ENCODE measurements around the gene TTLL3.
A peak's percentile ranks its signal among the peaks of the same experiment; 100 is the strongest.

The TTLL3 gene

DNA sequence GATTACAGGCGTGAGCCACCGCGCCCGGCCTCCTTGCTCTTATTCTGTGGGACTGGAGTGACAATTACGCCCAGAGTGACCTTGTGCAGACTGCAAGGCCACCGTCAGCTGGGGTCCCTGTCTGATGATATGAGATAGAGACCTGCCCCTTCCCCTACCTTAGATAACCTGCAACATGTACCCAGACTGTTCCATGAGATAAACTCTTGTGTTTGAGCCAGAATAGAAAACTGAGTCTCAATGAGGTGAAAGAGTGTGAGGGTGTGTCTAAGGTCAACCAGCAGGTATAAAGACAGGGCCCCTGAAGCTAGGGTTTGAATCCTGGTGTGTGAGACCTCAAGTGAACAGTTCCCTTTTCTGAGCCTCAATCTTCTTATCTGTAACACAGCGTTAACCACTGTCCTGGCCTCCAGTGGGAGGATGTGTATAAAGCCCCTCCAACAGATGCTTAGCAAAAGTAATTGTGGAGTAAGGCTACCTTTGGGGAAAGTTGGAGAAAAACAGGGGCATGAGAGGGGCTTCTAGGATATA is 23.8 kb upstream of the TTLL3 start:
- no peaks in the 10 kb centered on the region for H3K27me3 Mint-ChIP-seq
- H3K4me1 Mint-ChIP-seq = peaks cover 30% of the 10 kb centered on the region
- H3K9me3 Mint-ChIP-seq = no peaks in the 10 kb centered on the region
- ATAC-seq (ENCODE audit: low read depth) (no peak), DNase-seq (ENCODE audit: low spot score in 2 of 2) (no peak)
- no peak overlapping the region for H3K27ac Mint-ChIP-seq
- H3K4me3 Mint-ChIP-seq = no peak overlapping the region
- H3K36me3 Mint-ChIP-seq = peaks cover 32% of the 10 kb centered on the region

DNA sequence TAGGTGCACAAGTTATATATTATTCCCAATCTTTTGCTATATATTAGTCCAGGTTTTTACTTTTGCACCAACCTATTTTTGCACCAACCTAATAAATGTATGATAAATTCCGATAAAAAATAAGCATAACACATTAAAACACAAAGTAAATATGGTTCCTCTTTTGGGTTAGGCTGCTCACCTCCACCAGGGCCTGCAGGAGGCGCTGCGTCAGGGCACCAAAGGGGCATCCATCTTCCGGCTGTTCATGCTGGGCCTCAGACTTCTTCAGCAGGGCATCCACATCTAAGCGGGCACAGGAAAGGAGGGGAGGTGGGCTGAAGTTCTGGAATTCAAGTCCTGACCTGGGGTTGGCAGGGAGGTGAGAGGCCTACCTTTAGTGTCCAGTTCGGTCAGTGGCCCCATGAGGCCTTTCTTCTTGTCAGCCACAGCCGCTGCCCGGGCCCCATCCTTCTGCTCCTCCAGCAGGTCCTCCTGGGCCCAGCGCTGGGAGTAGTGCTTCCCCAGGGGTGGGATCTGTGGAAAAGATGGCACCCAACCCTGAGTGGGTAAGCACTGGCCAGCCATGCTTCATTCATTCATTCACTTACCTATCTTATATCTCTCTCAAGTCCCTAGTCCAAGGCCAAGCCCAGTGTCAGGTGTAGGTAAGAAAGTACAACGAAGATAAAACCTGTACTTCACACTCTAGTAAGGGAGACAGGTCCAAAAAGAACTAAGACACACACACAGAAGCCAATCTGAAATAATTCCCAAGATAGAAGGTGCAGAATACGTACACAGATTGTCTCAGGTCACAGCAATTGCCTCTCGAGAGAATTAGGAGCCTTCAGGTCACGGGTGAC is 23.0 kb upstream of the TTLL3 start:
- ATAC-seq (ENCODE audit: low read depth) = peak; percentile 39

DNA sequence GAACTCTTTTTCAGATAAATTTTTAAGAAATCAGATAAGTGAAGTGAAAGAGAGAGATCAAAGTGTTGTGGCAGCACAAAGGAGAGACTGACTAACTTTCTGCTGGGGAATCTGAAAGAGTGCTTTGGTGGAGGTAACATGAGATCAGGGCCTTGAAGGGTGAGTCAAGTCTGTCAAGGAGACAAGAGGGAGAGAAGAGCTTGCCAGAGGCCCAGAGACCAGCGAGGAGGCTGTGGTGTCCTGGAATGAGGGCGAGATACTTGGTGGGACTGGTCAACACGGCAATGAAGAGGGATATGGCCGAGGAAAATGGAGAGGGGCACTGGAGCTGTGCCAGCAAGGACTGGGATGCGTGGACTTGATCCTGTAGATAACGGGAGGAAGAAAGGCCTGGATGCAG is 22.3 kb upstream of the TTLL3 start:
- no peak for ATAC-seq (ENCODE audit: low read depth)
- no peaks in the 10 kb centered on the region for H3K9me3 Mint-ChIP-seq

More for the DNA sequence above, 23.0 kb upstream of the TTLL3 start:
- no peak overlapping the region for H3K4me3 Mint-ChIP-seq
- peaks cover 32% of the 10 kb centered on the region for H3K36me3 Mint-ChIP-seq
- H3K9me3 Mint-ChIP-seq = no peaks in the 10 kb centered on the region
- no peaks in the 10 kb centered on the region for H3K27me3 Mint-ChIP-seq
- peaks cover 31% of the 10 kb centered on the region for H3K4me1 Mint-ChIP-seq
- no peak for DNase-seq (ENCODE audit: low spot score in 2 of 2)
- H3K27ac Mint-ChIP-seq = peak overlapping the region; percentile 14

DNA sequence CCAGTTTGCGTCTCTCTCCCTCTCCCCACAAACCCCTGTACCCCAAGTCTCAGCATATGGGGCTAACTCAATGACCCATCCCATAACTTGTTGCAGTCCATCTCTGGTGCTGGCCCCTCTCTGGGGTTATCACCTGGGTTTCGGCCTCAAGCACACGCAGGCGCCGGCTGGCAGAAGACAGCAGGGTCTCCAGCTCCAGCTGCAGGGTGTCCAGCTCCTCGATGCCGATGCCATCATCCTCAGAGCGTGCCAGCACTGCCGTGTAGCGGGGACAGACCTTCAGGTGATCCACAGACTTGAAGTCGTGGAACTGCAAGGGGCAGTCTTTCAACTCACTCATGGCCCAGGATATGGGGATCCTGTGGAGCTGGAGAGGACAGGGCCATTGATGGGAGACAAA is 18.9 kb upstream of the TTLL3 start:
- H3K4me3 Mint-ChIP-seq = peak overlapping the region; percentile 1
- no peak for ATAC-seq (ENCODE audit: low read depth)
- H3K4me1 Mint-ChIP-seq = peaks cover 40% of the 10 kb centered on the region
- H3K9me3 Mint-ChIP-seq = no peaks in the 10 kb centered on the region
- no peaks in the 10 kb centered on the region for H3K27me3 Mint-ChIP-seq
- DNase-seq (ENCODE audit: low spot score in 2 of 2) = no peak
- peaks cover 34% of the 10 kb centered on the region for H3K36me3 Mint-ChIP-seq
- no peak overlapping the region for H3K27ac Mint-ChIP-seq

More for the DNA sequence above, 22.3 kb upstream of the TTLL3 start:
- Mint-ChIP-seq H3K36me3 (peaks cover 32% of the 10 kb centered on the region), H3K4me1 (peaks cover 26% of the 10 kb centered on the region), H3K27me3 (no peaks in the 10 kb centered on the region), H3K27ac (peak overlapping the region; percentile 14), H3K4me3 (no peak overlapping the region)
- no peak for DNase-seq (ENCODE audit: low spot score in 2 of 2)

GRCh38 chr3:9791790-9792404 is 18.2 kb upstream of the TTLL3 start:
- peak overlapping the region; percentile 96 for H3K4me3 Mint-ChIP-seq
- H3K27me3 Mint-ChIP-seq = no peaks in the 10 kb centered on the region
- peaks cover 44% of the 10 kb centered on the region for H3K4me1 Mint-ChIP-seq
- DNase-seq (ENCODE audit: low spot score in 2 of 2) (no peak), ATAC-seq (ENCODE audit: low read depth) (no peak)
- H3K27ac Mint-ChIP-seq = peak overlapping the region; percentile 98
- H3K36me3 Mint-ChIP-seq = peaks cover 33% of the 10 kb centered on the region
- no peaks in the 10 kb centered on the region for H3K9me3 Mint-ChIP-seq

DNA sequence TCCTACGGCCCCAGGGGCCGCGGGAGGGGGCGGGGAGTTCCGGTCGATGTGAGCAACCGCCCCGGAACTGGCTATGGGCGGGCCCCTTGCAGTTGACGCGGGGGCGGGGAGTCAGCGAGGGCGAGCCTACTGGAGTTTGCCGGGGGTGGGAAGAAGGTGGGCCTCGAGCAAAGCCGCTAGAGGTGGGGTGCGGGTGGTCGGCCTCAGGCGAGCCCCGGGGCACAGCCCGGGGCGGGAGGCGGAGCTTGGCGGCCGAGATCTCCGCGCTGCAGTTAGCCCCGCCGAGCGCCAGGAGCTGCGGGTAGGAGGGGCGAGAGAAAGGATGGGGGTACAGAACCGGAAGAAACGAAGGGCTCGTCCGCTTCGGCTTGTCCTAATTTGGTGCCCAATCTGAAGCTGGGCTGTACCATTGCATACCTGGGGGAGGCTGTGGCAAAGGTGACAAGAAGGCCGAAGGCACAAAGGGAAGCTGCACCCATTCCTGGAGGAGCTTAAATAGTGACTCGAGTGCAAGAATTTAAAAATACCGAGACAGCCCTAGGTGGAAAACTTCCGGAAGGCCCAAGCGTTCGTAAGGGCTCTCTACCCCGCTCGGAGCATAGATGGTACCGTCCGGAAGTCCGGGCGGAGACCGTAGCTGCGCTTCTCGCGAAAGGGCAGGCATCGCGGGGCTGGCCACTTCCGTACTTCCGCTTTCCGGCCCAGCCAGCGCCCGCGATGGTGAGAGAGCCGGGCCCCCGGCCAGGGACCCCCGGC is 17.5 kb upstream of the TTLL3 start, which contains the start of the genes ARPC4 and TADA3:
Gene ARPC4 (plus strand): TSS at position 678 of the 756 bp plus-strand sequence. CDS start 40 bp downstream, at position 718.
Gene TADA3 (minus strand): TSS at position 69 of the 756 bp plus-strand sequence. CDS start 1,007 bp downstream, outside the sequence.
- H3K36me3 Mint-ChIP-seq = peaks cover 33% of the 10 kb centered on the region
- peak; percentile 73 for ATAC-seq (ENCODE audit: low read depth)
- H3K4me3 Mint-ChIP-seq = peak within 1 kb of the TSS; percentile 96
- H3K27ac Mint-ChIP-seq = peak within 1 kb of the TSS; percentile 98
- no peaks in the 10 kb centered on the region for H3K27me3 Mint-ChIP-seq
- no peaks in the 10 kb centered on the region for H3K9me3 Mint-ChIP-seq
- H3K4me1 Mint-ChIP-seq = peaks cover 48% of the 10 kb centered on the region
- DNase-seq (ENCODE audit: low spot score in 2 of 2) = peak; percentile 89 to 90

GRCh38 chr3:9793161-9793781 is 16.8 kb upstream of the TTLL3 start:
- H3K4me3 Mint-ChIP-seq = peak overlapping the region; percentile 96
- H3K27me3 Mint-ChIP-seq = no peaks in the 10 kb centered on the region
- H3K9me3 Mint-ChIP-seq = no peaks in the 10 kb centered on the region
- H3K27ac Mint-ChIP-seq = peak overlapping the region; percentile 98
- ATAC-seq (ENCODE audit: low read depth) (no peak), DNase-seq (ENCODE audit: low spot score in 2 of 2) (no peak)
- peaks cover 34% of the 10 kb centered on the region for H3K36me3 Mint-ChIP-seq
- peaks cover 48% of the 10 kb centered on the region for H3K4me1 Mint-ChIP-seq

GRCh38 chr3:9794400-9794799 is 15.7 kb upstream of the TTLL3 start:
- Mint-ChIP-seq H3K36me3 (peaks cover 30% of the 10 kb centered on the region), H3K4me3 (peak overlapping the region; percentile 96), H3K4me1 (peaks cover 45% of the 10 kb centered on the region), H3K27me3 (no peaks in the 10 kb centered on the region), H3K27ac (peak overlapping the region; percentile 98), H3K9me3 (no peaks in the 10 kb centered on the region)
- ATAC-seq (ENCODE audit: low read depth) (no peak), DNase-seq (ENCODE audit: low spot score in 2 of 2) (no peak)

- DNase-seq (ENCODE audit: low spot score in 2 of 2) (peak in 1 of 2 donors; percentile 63), ATAC-seq (ENCODE audit: low read depth) (peak; percentile 61)
- Mint-ChIP-seq H3K4me3 (peak overlapping the region; percentile 54), H3K9me3 (no peaks in the 10 kb centered on the region), H3K27ac (peak overlapping the region; percentile 98), H3K36me3 (peaks cover 25% of the 10 kb centered on the region), H3K4me1 (peaks cover 42% of the 10 kb centered on the region), H3K27me3 (no peaks in the 10 kb centered on the region)
Observed at GRCh38 chr3:9795207-9795606, 14.9 kb upstream of the TTLL3 start.

DNA sequence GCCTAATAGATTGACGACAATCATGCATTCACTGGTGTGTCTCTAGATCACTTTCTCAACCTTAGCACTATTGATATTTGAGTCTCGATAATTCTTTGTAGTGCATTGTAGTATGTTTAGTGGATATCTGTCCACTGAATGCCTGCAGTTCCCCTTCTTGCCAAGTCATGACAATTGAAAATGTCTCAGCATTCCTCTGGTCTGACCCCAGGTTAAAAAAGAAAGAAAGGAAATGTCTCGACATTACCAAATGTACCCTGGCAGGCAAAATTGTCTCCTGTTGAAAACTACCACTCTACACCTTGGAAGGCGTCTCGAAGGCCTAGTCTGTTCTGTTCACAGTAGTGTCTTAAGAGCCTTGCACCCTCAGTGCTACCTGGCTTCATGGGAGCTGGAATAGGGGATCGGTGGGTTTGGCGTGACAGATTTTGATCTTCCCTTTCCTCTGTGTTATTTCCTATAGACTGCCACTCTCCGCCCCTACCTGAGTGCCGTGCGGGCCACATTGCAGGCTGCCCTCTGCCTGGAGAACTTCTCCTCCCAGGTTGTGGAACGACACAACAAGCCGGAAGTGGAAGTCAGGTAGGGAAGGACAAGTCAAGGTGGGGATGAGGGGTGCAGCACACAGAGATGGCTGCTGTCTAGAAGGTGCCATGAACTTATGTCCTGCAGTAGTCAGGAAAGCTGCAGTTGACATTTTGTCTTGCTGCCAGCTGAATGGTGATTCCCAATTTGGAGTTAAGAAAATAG is 12.7 kb upstream of the TTLL3 start:
- Mint-ChIP-seq H3K36me3 (peaks cover 25% of the 10 kb centered on the region), H3K9me3 (no peaks in the 10 kb centered on the region), H3K4me1 (peaks cover 28% of the 10 kb centered on the region), H3K4me3 (no peak overlapping the region), H3K27ac (peak overlapping the region; percentile 70), H3K27me3 (no peaks in the 10 kb centered on the region)
- ATAC-seq (ENCODE audit: low read depth) (no peak), DNase-seq (ENCODE audit: low spot score in 2 of 2) (no peak)

GRCh38 chr3:9800529-9800928 is 9.5 kb upstream of the TTLL3 start:
- H3K27ac Mint-ChIP-seq = no peak overlapping the region
- H3K27me3 Mint-ChIP-seq = no peaks in the 10 kb centered on the region
- H3K36me3 Mint-ChIP-seq = peaks cover 30% of the 10 kb centered on the region
- H3K4me3 Mint-ChIP-seq = no peak overlapping the region
- ATAC-seq (ENCODE audit: low read depth) (no peak), DNase-seq (ENCODE audit: low spot score in 2 of 2) (no peak)
- H3K4me1 Mint-ChIP-seq = peaks cover 16% of the 10 kb centered on the region
- no peaks in the 10 kb centered on the region for H3K9me3 Mint-ChIP-seq

DNA sequence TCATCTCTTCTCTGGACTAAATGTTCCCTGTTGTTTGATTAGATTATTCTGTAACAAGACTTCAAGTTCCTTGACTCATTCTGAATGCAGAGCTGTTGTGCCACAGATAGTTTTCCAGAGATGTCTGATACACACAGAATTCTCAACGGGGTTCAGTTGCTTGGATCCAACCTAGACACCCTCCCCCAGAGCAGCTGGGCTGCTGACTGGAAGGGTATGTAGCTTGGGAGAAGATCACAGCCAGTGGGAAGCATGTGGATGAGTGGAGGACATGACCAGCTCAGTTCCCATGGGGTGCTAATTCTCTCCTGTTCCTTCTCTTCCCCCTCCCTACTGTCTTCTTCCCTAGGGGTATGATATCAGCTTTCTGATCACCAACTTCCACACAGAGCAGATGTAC is 6.6 kb upstream of the TTLL3 start:
- ATAC-seq (ENCODE audit: low read depth) (no peak), DNase-seq (ENCODE audit: low spot score in 2 of 2) (no peak)
- Mint-ChIP-seq H3K27ac (peak overlapping the region; percentile 31), H3K4me1 (peaks cover 15% of the 10 kb centered on the region), H3K4me3 (no peak overlapping the region), H3K27me3 (no peaks in the 10 kb centered on the region), H3K36me3 (peaks cover 19% of the 10 kb centered on the region), H3K9me3 (no peaks in the 10 kb centered on the region)

- no peaks in the 10 kb centered on the region for H3K27me3 Mint-ChIP-seq
- ATAC-seq (ENCODE audit: low read depth) = no peak
- DNase-seq (ENCODE audit: low spot score in 2 of 2) = no peak
- H3K4me1 Mint-ChIP-seq = peaks cover 27% of the 10 kb centered on the region
- H3K9me3 Mint-ChIP-seq = no peaks in the 10 kb centered on the region
- no peak overlapping the region for H3K4me3 Mint-ChIP-seq
- peaks cover 19% of the 10 kb centered on the region for H3K36me3 Mint-ChIP-seq
- peak overlapping the region; percentile 20 for H3K27ac Mint-ChIP-seq
Observed at GRCh38 chr3:9804996-9805395, 5.1 kb upstream of the TTLL3 start.

Data from memory B cell (primary cell).